Coronary artery (tissue), 2 donors: ENCODE results near the gene SLC25A6.
"Not testable (repeated sequence)": the region's sequence is repeated elsewhere in the genome, so short reads cannot be mapped to it uniquely, and the experiment has no call there.

ENCODE experiments used
- DNase-seq: peaks from one replicate; pipeline ENCODE4 v3.0.0-alpha.2; 2017; ENCODE audit warnings: low spot score
- H3K27ac ChIP-seq, 2 donors: fragments of 200-600 bp; sonication (generic); one replicate each; pipeline ENCODE4 v1.5.1; 2016 to 2019
- H3K4me3 ChIP-seq: fragments of 200-600 bp; sonication (generic); 2 replicates; pipeline ENCODE4 v1.5.1; 2016; ENCODE audit warnings: mild to moderate bottlenecking, moderate library complexity
- TF ChIP-seq, protein P1 (sequence below): fragments of 200-600 bp; sonication (generic); IDR thresholded peaks from one replicate; pipeline ENCODE4 v1.5.1; 2019; ENCODE audit warnings: antibody characterized with exemption

SLC25A6 gene

DNA sequence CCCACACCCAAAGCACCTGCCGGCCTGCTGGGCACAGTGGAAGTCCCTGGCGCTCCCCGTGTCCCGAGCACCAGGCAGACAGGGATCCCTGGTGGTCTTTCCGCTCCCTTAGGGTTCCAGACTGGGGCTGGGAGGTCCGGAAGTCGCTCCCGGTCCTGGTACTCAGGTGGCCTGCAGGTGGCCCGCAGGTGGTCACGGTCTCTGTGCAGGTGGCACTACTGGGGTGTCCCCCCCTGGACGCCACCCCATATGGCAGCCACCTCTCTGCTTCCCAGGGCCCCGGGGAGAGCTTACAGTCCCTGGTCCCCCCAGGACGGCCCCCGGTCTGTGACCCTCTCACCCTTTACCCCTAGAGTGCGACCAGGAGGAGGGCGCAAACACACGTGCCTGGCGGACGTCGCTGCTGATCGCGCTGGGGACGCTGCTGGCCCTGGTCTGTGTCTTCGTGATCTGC is 13.6 kb downstream of the SLC25A6 start:
- H3K4me3 ChIP-seq = no peak overlapping the region
- TF ChIP-seq, protein P1, sequence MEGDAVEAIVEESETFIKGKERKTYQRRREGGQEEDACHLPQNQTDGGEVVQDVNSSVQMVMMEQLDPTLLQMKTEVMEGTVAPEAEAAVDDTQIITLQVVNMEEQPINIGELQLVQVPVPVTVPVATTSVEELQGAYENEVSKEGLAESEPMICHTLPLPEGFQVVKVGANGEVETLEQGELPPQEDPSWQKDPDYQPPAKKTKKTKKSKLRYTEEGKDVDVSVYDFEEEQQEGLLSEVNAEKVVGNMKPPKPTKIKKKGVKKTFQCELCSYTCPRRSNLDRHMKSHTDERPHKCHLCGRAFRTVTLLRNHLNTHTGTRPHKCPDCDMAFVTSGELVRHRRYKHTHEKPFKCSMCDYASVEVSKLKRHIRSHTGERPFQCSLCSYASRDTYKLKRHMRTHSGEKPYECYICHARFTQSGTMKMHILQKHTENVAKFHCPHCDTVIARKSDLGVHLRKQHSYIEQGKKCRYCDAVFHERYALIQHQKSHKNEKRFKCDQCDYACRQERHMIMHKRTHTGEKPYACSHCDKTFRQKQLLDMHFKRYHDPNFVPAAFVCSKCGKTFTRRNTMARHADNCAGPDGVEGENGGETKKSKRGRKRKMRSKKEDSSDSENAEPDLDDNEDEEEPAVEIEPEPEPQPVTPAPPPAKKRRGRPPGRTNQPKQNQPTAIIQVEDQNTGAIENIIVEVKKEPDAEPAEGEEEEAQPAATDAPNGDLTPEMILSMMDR = no peak
- DNase-seq = no peak
- H3K27ac ChIP-seq = no peak overlapping the region

DNA sequence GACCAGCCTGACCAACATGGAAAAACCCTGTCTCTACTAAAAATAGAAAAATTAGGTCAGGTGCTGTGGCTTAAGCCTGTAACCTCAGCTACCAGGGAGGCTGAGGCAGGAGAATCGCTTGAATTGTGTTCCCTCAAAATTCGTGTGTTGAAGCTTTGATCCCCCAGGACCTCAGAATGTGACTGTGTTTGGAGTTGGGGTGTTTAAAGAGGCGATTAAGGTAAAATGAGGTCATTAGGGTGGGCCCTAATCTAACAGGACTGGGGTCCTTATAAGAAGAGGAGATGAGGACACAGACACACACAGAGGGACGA is 23.6 kb downstream of the SLC25A6 start:
- Histone ChIP-seq H3K4me3 (no peak overlapping the region), H3K27ac (no peak overlapping the region)
- no peak for DNase-seq
- TF ChIP-seq, protein P1 = no peak

DNA sequence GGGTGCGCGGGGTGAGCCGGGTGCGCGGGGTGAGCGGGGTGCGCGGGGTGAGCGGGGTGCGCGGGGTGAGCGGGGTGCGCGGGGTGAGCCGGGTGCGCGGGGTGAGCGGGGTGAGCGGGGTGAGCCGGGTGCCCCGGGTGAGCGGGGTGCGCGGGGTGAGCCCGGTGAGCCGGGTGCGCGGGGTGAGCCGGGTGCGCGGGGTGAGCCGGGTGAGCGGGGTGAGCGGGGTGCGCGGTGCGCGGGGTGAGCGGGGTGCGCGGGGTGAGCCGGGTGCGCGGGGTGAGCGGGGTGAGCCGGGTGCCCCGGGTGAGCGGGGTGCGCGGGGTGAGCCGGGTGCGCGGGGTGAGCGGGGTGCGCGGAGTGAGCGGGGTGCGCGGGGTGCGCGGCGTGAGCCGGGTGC is 25.6 kb downstream of the SLC25A6 start:
- not testable (repeated sequence) for H3K4me3 ChIP-seq, H3K27ac ChIP-seq, DNase-seq

DNA sequence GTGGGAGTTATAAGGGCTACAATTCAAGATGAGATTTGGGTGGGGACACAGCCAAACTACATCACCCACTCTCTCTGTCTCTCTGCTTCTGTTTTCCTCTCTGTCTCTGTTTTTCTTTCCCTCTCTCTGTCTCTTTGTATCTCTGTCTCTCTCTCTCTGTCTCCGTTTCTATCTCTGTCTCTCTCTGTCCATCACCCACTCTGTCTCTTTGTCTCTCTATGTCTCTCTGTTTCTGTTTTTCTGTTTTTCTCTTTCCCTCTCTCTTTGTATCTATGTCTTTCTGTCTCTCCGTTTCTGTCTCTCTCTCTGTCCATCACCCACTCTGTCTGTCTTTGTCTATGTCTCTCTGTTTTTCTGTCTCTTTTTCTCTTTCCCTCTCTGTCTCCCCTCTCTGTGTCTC is 30.0 kb downstream of the SLC25A6 start:
- DNase-seq = no peak
- no peak overlapping the region for H3K4me3 ChIP-seq
- TF ChIP-seq, protein P1 = no peak
- H3K27ac ChIP-seq = no peak overlapping the region

DNA sequence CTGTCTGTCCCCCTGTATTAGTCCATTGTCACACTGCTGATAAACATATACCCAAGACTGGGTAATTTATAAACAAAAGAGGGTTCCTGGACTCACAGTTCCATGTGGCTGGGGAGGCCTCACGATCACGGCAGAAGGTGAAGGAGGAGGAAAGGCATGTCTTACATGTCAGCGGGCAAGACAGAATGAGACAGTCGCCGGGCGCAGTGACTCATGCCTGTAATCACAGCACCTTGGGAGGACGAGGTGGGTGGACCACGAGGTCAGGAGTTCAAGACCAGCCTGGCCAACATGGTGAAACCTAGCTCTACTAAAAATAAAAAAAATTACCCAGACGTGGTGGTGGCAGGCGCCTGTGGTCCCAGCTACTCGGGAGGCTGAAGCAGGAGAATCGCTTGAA is 30.6 kb downstream of the SLC25A6 start:
- DNase-seq = no peak
- H3K27ac ChIP-seq = no peak overlapping the region
- TF ChIP-seq, protein P1 = no peak
- no peak overlapping the region for H3K4me3 ChIP-seq

DNA sequence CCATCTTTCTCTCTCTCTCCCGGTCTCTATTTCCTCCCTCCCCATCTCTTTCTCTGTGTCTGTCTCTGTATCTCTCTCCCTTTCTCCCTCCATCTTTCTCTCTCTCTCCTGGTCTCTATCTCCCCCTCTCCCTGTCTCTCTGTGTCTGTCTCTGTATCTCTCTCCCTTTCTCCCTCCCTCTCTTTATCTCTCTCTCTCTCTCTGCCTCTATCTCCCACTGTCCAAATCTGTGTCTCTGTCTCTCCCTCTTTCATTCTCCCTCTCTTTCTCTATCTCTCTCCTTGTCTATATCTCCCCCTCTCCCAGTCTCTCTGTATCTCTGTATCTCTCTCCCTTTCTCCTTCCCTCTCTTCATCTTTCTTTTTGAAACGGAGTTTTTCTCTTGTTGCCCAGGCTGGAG is 31.7 kb downstream of the SLC25A6 start:
- TF ChIP-seq, protein P1 = no peak

DNA sequence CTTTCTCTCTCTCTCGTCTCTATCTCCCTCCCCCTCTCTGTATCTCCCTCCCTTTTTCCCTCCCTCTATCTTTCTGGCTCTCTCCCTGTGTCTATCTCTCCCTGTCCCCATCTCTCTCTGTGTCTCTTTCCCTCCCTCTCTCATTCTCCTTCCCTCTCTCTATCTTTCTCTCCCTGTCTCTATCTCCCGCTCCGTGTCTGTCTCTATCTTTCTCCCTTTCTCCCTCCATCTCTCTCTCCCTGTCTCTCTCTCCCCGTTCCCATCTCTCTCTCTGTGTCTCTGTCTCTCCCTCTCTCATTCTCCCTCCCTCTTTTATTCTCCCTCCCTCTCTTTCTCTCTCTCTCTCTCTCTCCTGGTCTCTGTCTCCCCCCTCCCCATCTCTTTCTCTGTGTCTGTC is 32.4 kb downstream of the SLC25A6 start:
- Histone ChIP-seq H3K4me3 (no peak overlapping the region), H3K27ac (no peak overlapping the region)
- DNase-seq = no peak
- TF ChIP-seq, protein P1 = no peak

More for the DNA sequence above, 31.7 kb downstream of the SLC25A6 start:
- no peak overlapping the region for H3K4me3 ChIP-seq
- H3K27ac ChIP-seq = no peak overlapping the region
- no peak for DNase-seq
